Measurements from ENCODE around the gene FYN.

DNA sequence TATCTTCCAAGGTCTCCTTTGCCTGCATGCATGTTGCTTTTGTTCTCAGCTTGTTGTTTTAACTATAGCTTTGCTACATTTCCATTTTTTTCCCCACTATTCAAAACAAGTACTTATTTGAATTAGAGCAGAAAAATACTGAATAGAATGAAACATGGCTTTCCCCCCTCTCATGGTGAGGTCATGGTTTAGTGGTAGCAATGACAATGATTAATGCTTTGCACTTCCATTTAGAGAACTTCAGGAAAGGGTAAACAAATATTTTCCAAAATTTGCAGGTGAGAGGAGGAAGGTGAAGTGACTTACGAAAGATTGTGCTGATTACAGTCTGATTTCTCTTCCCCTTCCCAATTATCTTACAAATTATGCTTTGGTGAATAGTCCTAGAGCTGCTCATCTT is 219.8 kb downstream of the FYN start:
- TF ChIP-seq POLR2A (IDR thresholded peaks at IDR 0.05), result no peak
- TF ChIP-seq, protein P1, sequence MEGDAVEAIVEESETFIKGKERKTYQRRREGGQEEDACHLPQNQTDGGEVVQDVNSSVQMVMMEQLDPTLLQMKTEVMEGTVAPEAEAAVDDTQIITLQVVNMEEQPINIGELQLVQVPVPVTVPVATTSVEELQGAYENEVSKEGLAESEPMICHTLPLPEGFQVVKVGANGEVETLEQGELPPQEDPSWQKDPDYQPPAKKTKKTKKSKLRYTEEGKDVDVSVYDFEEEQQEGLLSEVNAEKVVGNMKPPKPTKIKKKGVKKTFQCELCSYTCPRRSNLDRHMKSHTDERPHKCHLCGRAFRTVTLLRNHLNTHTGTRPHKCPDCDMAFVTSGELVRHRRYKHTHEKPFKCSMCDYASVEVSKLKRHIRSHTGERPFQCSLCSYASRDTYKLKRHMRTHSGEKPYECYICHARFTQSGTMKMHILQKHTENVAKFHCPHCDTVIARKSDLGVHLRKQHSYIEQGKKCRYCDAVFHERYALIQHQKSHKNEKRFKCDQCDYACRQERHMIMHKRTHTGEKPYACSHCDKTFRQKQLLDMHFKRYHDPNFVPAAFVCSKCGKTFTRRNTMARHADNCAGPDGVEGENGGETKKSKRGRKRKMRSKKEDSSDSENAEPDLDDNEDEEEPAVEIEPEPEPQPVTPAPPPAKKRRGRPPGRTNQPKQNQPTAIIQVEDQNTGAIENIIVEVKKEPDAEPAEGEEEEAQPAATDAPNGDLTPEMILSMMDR (IDR thresholded peaks at IDR 0.05), result no peak
